Heart right ventricle (tissue), 16 donors: ENCODE results near the gene STAG2. TPM values are rescaled to one million over a fixed set of nuclear protein-coding genes. Genes with fewer than 3 reads are reported as not detected.
"Not testable (repeated sequence)": the region's sequence is repeated elsewhere in the genome, so short reads cannot be mapped to it uniquely, and the experiment has no call there.

Experiments
- ATAC-seq, 8 donors: fragments of 200-7000 bp; cut with Tn5 transposase; one replicate each; pipeline ENCODE4 v1.9.1; 2020; ENCODE audit warnings: mild to moderate bottlenecking in 8 of 8, moderate library complexity in 8 of 8, moderate number of reproducible peaks in 1 of 8
- DNase-seq, 2 donors: peaks; one replicate each; pipeline ENCODE4 v3.0.0-alpha.2; 2020
- H3K27ac ChIP-seq, 10 donors: fragments of 200-600 bp; sonication (generic) in 2 of 10; one replicate each; pipeline versions ENCODE4 v1.5.0 to v1.8.0; 2020 to 2022; ENCODE audit warnings: mild to moderate bottlenecking in 3 of 10
- H3K27me3 ChIP-seq, 7 donors: fragments of 200-600 bp; one replicate each; pipeline ENCODE4 v1.8.0; 2021 to 2022; ENCODE audit warnings: mild to moderate bottlenecking in 2 of 7
- H3K36me3 ChIP-seq, 9 donors: fragments of 200-600 bp; sonication (generic) in 1 of 9; one replicate each; pipeline versions ENCODE4 v1.5.0 to v1.8.0; 2020 to 2022; ENCODE audit warnings: mild to moderate bottlenecking in 2 of 9
- H3K4me1 ChIP-seq, 9 donors: fragments of 200-600 bp; sonication (generic) in 1 of 9; one replicate each; pipeline versions ENCODE4 v1.5.0 to v1.8.0; 2020 to 2022; ENCODE audit warnings: mild to moderate bottlenecking in 4 of 9
- H3K4me3 ChIP-seq, 10 donors: fragments of 200-600 bp; sonication (generic) in 2 of 10; one replicate each; pipeline versions ENCODE4 v1.5.0 to v1.8.0; 2020 to 2022; ENCODE audit warnings: mild to moderate bottlenecking in 7 of 10, moderate library complexity in 2 of 10
- H3K9me3 ChIP-seq, 11 donors: fragments of 200-600 bp in 10 of 11; sonication (generic) in 2 of 11; one replicate each; pipeline versions ENCODE4 v1.5.0 to v1.8.0; 2013 to 2022; ENCODE audit warnings: mild to moderate bottlenecking in 2 of 11, control low read depth in 1 of 11, moderate library complexity in 1 of 11
- CTCF ChIP-seq, 9 donors: fragments of 200-600 bp; sonication (generic) in 2 of 9; IDR thresholded peaks; one replicate each; pipeline versions ENCODE4 v1.5.0 to v1.8.0; 2021 to 2022; ENCODE audit warnings: antibody characterized with exemption in 9 of 9, mild to moderate bottlenecking in 5 of 9, moderate library complexity in 1 of 9
- WGBS, 2 donors: extraction: QIAGEN DNeasy Blood & Tissue Kit; methylation state at CpG; one replicate each; pipeline ENCODE4 v1.1.7; 2013; ENCODE audit warnings: inconsistent platforms in 1 of 2; 5-methylcytosine and 5-hydroxymethylcytosine counted together
- intact Hi-C, 10 donors: fragments of 100-400 bp; cut with DNase I; formaldehyde crosslinking; loops; one replicate each; pipeline versions ENCODE4 v1.11.1 to v1.14.2; 2022
- polyA plus RNA-seq, 2 donors: library from polyadenylated mRNA; stranded (reverse); fragments of 200-250 nt; gene quantifications; one replicate each; pipeline ENCODE4 v1.2.3, GENCODE V29; 2013
- total RNA-seq, 10 donors: library from RNA; stranded (reverse); fragmentation: NEBNext Ultra II Directional in 3 of 10; extraction: Animal tissue kit (Norgen Biotek cat#: 25700) in 3 of 10; gene quantifications; one replicate each; pipeline versions ENCODE4 v1.2.1 to v1.2.4, GENCODE V29; 2021 to 2023
- donor health status: Arrhythmogenic right ventricular cardiomyopathy.
- donor health status: ischemic (EF 13 %, LVEDD 7.1; RV severe dilation, severe dysfunction).
- donor health status: healthy with polysubstance abuse.
- donor health status: DM: no; HTN: yes; CAD: no.
- donor health status: DM: no; HTN: no; CAD: no.
- donor health status: ischemic (EF 25% LVEDD 6.9; RV normal size, moderate dysfunction).
- donor health status: ischemic (EF 25% LVEDD 5.7; RV mildly dilated, moderate dysfunction).
- donor health status: healthy.
- donor health status: DM: yes; HTN: yes; CAD: no.
- donor health status: Ischemic cardiomyopathy.
- donor health status: ischemic (EF 35%, LVEDD 5.7; RV mildly dilated, moderate dysfunction).
- donor health status: nonischemic (EF 11% LVEDD 7.7; RV severe dilation, severe dysfunction).
- donor health status: DM: yes; HTN: yes; CAD: no.
- donor health status: PGD.
- donor health status: ischemic (EF 29% LVEDD 5.4; RV normal size, mild dysfunction).
- donor health status: nonischemic (EF 23%, LVEDD 6.1; RV moderate dilation, normal function).

Gene STAG2
- total and polyA plus RNA-seq, 12 donors, result 10.1 to 36.5 (median 28.3) TPM

GRCh38 chrX:124042042-124042441, 80.5 kb downstream of the STAG2 start:
- Histone ChIP-seq H3K27me3 (no peaks in the 10 kb centered on the region), H3K9me3 (no peaks in the 10 kb centered on the region), H3K4me3 (no peak overlapping the region), H3K27ac (no peak overlapping the region), H3K4me1 (no peaks in the 10 kb centered on the region), H3K36me3 (peaks cover 0 to 81% (median 0%) of the 10 kb centered on the region in 9 donors)
- 81 to 93% methylated on average over 1 of the region's 1 CpG for WGBS, 2 donors
- no peak for TF ChIP-seq CTCF (IDR thresholded peaks at IDR 0.05)
- DNase-seq (no peak), ATAC-seq (no peak)
- intact Hi-C loops, result no loop called here

GRCh38 chrX:124045109-124045508, 83.6 kb downstream of the STAG2 start:
- 94 to 95% methylated on average over 4 of the region's 4 CpGs for WGBS, 2 donors
- no peak for TF ChIP-seq CTCF (IDR thresholded peaks at IDR 0.05)

GRCh38 chrX:124084417-124084816, 122.9 kb downstream of the STAG2 start:
- intact Hi-C loops, H3K27ac ChIP-seq, DNase-seq, ATAC-seq, H3K4me1 ChIP-seq, H3K27me3 ChIP-seq, H3K4me3 ChIP-seq, H3K9me3 ChIP-seq: not testable (repeated sequence)
- 65 to 81% methylated on average over 5 of the region's 6 CpGs for WGBS, 2 donors
- peaks cover 0 to 97% (median 18%) of the 10 kb centered on the region in 9 donors for H3K36me3 ChIP-seq

More at GRCh38 chrX:124045109-124045508, 83.6 kb downstream of the STAG2 start:
- intact Hi-C loops, result no loop called here
- Histone ChIP-seq H3K27me3 (no peaks in the 10 kb centered on the region), H3K27ac (no peak overlapping the region), H3K4me1 (no peaks in the 10 kb centered on the region), H3K36me3 (peaks cover 0 to 81% (median 0%) of the 10 kb centered on the region in 9 donors), H3K9me3 (no peaks in the 10 kb centered on the region), H3K4me3 (no peak overlapping the region)
- no peak for ATAC-seq
- DNase-seq, result no peak

- TF ChIP-seq CTCF (IDR thresholded peaks at IDR 0.05), result no peak
- H3K9me3 ChIP-seq, result no peaks in the 10 kb centered on the region
- no peak overlapping the region for H3K4me3 ChIP-seq
- H3K27ac ChIP-seq, result no peak overlapping the region
- ATAC-seq (peak in 1 of 8 donors; percentile 58), DNase-seq (no peak)
- intact Hi-C loops, result no loop called here
- H3K4me1 ChIP-seq, result no peaks in the 10 kb centered on the region
- no peaks in the 10 kb centered on the region for H3K27me3 ChIP-seq
- WGBS, 2 donors, result 50 to 65% methylated on average over 2 of the region's 2 CpGs
- H3K36me3 ChIP-seq, result peaks cover 0 to 97% (median 18%) of the 10 kb centered on the region in 9 donors
These were observed 123.6 kb downstream of the STAG2 start for GRCh38 chrX:124085063-124085462.

- ATAC-seq, result no peak
These were observed 124.9 kb downstream of the STAG2 start for GRCh38 chrX:124086411-124086810.

More at GRCh38 chrX:124086411-124086810, 124.9 kb downstream of the STAG2 start:
- no peak for DNase-seq
- H3K27me3 ChIP-seq, result no peaks in the 10 kb centered on the region
- H3K4me1 ChIP-seq, result no peaks in the 10 kb centered on the region
- WGBS, 2 donors, result 75 to 82% methylated on average over 7 of the region's 7 CpGs
- no peak for TF ChIP-seq CTCF (IDR thresholded peaks at IDR 0.05)
- no peak overlapping the region for H3K27ac ChIP-seq
- no peak overlapping the region for H3K4me3 ChIP-seq
- intact Hi-C loops, result no loop called here
- no peaks in the 10 kb centered on the region for H3K9me3 ChIP-seq
- peaks cover 0 to 97% (median 10%) of the 10 kb centered on the region in 9 donors for H3K36me3 ChIP-seq
